HG03060 (cell line): ENCODE measurements around the gene FRMD3.

Experiments used
- ATAC-seq: cut with Tn5 transposase; IDR thresholded peaks from one replicate; pipeline ENCODE4 v1.9.1; 2021; ENCODE audit warnings: low read depth, moderate number of reproducible peaks; ENCODE audit not compliant: unreplicated experiment

Gene FRMD3

GRCh38 chr9:83247732-83248131 lies 290.5 kb downstream of the FRMD3 start:
- no peak for ATAC-seq

- no peak for ATAC-seq
Measured at GRCh38 chr9:83245979-83246659, 292.1 kb downstream of the FRMD3 start.

GRCh38 chr9:83242066-83242465 lies 296.1 kb downstream of the FRMD3 start:
- no peak for ATAC-seq

- no peak for ATAC-seq
Measured at GRCh38 chr9:83240671-83241070, 297.5 kb downstream of the FRMD3 start.

GRCh38 chr9:83239747-83240146 lies 298.5 kb downstream of the FRMD3 start:
- no peak for ATAC-seq

- ATAC-seq = no peak
Measured at GRCh38 chr9:83238871-83239640, 299.1 kb downstream of the FRMD3 start.

- ATAC-seq = no peak
Measured at GRCh38 chr9:83236029-83236696, 302.0 kb downstream of the FRMD3 start.

GRCh38 chr9:83235526-83235925 lies 302.7 kb downstream of the FRMD3 start:
- ATAC-seq = no peak

GRCh38 chr9:83234541-83234940 lies 303.7 kb downstream of the FRMD3 start:
- no peak for ATAC-seq

GRCh38 chr9:83233647-83234046 lies 304.6 kb downstream of the FRMD3 start:
- no peak for ATAC-seq

GRCh38 chr9:83231039-83231438 lies 307.2 kb downstream of the FRMD3 start:
- ATAC-seq = peak; percentile 65

GRCh38 chr9:83220730-83221129 lies 317.5 kb downstream of the FRMD3 start:
- peak; percentile 89 for ATAC-seq

GRCh38 chr9:83219924-83220438 lies 318.2 kb downstream of the FRMD3 start:
- ATAC-seq = no peak

- ATAC-seq = no peak
Measured at GRCh38 chr9:83219154-83219923, 318.9 kb downstream of the FRMD3 start.

GRCh38 chr9:83218411-83219090 lies 319.6 kb downstream of the FRMD3 start:
- no peak for ATAC-seq

GRCh38 chr9:83209188-83209731 lies 328.9 kb downstream of the FRMD3 start:
- ATAC-seq = no peak

- ATAC-seq = no peak
Measured at GRCh38 chr9:83208065-83208850, 329.9 kb downstream of the FRMD3 start.

GRCh38 chr9:83204047-83204446 lies 334.2 kb downstream of the FRMD3 start:
- no peak for ATAC-seq

- no peak for ATAC-seq
Measured at GRCh38 chr9:83200531-83200930, 337.7 kb downstream of the FRMD3 start.
